Hepatocyte (in vitro differentiated cells): ENCODE results near the gene MACROD2. TPM values are rescaled to one million over a fixed set of nuclear protein-coding genes. Genes with fewer than 3 reads are reported as not detected.
A peak's percentile ranks its signal among the peaks of the same experiment; 100 is the strongest.

Experiments
- DNase-seq: peaks from one replicate; pipeline ENCODE4 v3.0.0-alpha.2; 2016; ENCODE audit warnings: low spot score
- H2AFZ ChIP-seq: fragments of 200-600 bp; sonication (generic); 2 replicates; pipeline ENCODE4 v1.6.0; 2016; ENCODE audit warnings: antibody characterized with exemption, mild to moderate bottlenecking
- H3K27ac ChIP-seq: fragments of 200-600 bp; sonication (generic); 2 replicates; pipeline ENCODE4 v1.5.1; 2016; ENCODE audit warnings: mild to moderate bottlenecking
- H3K27me3 ChIP-seq: fragments of 200-600 bp; sonication (generic); 2 replicates; pipeline ENCODE4 v1.6.1; 2016
- H3K36me3 ChIP-seq: fragments of 200-600 bp; sonication (generic); replicated peaks from 2 replicates; pipeline ENCODE4 v1.5.1; 2016; ENCODE audit warnings: low read depth; ENCODE audit not compliant: insufficient read depth
- H3K4me1 ChIP-seq: fragments of 200-600 bp; sonication (generic); 2 replicates; pipeline ENCODE4 v1.5.1; 2016; ENCODE audit warnings: mild to moderate bottlenecking, moderate library complexity; ENCODE audit not compliant: insufficient read depth
- H3K4me2 ChIP-seq: fragments of 200-600 bp; sonication (generic); 2 replicates; pipeline ENCODE4 v1.6.0; 2016
- H3K4me3 ChIP-seq: fragments of 200-600 bp; sonication (generic); 2 replicates; pipeline ENCODE4 v1.5.1; 2016; ENCODE audit warnings: mild to moderate bottlenecking
- H3K79me2 ChIP-seq: fragments of 200-600 bp; sonication (generic); 2 replicates; pipeline ENCODE4 v1.6.0; 2017; ENCODE audit warnings: mild to moderate bottlenecking
- H3K9me2 ChIP-seq: fragments of 200-600 bp; sonication (generic); replicated peaks from 2 replicates; pipeline ENCODE4 v1.6.0; 2017; ENCODE audit warnings: mild to moderate bottlenecking; ENCODE audit not compliant: insufficient read depth
- H3K9me3 ChIP-seq: fragments of 200-600 bp; sonication (generic); 2 replicates; pipeline ENCODE4 v1.5.1; 2016; ENCODE audit warnings: low read depth, mild to moderate bottlenecking
- H4K20me1 ChIP-seq: fragments of 200-600 bp; sonication (generic); 2 replicates; pipeline ENCODE4 v1.6.0; 2016; ENCODE audit warnings: mild to moderate bottlenecking; ENCODE audit not compliant: insufficient read depth, poor library complexity, severe bottlenecking
- CTCF ChIP-seq: fragments of 200-600 bp; sonication (generic); IDR thresholded peaks from 2 replicates; pipeline ENCODE4 v1.5.1; 2016; ENCODE audit warnings: antibody characterized with exemption, mild to moderate bottlenecking; ENCODE audit not compliant: poor library complexity
- EZH2 ChIP-seq: fragments of 200-600 bp; sonication (generic); IDR thresholded peaks from 2 replicates; pipeline ENCODE4 v1.6.1; 2016; ENCODE audit warnings: antibody characterized with exemption, mild to moderate bottlenecking, borderline replicate concordance
- EZH2phosphoT487 ChIP-seq: fragments of 200-600 bp; sonication (generic); IDR thresholded peaks from one replicate; pipeline ENCODE4 v1.6.1; 2018; ENCODE audit warnings: antibody characterized with exemption, mild to moderate bottlenecking, low read depth, moderate library complexity; ENCODE audit not compliant: unreplicated experiment, severe bottlenecking
- WGBS: methylation state at CpG from one replicate; pipeline ENCODE4 v1.1.6; 2016; ENCODE audit warnings: low lambda C conversion rate; ENCODE audit errors: missing lambda C conversion rate; 5-methylcytosine and 5-hydroxymethylcytosine counted together
- polyA plus RNA-seq: library from polyadenylated mRNA; unstranded; fragments of >200 nt; fragmentation: Nextera tagmentation; extraction: Ambion mirVana; gene quantifications from 2 replicates; pipeline ENCODE4 v1.2.1, GENCODE V29; 2016
- total RNA-seq: library from RNA; depleted of rRNA; stranded (reverse); fragments of >200 nt; gene quantifications from 2 replicates; pipeline ENCODE4 v1.2.3, GENCODE V29; 2014

The MACROD2 gene
- total and polyA plus RNA-seq, 2 experiments from 2014 or later: 2.4 to 3.1 TPM

- 91% methylated on average over 2 of the region's 2 CpGs for WGBS
- H3K9me2 ChIP-seq: no peaks in the 10 kb centered on the region
- H3K9me3 ChIP-seq: no peaks in the 10 kb centered on the region
- no peaks in the 10 kb centered on the region for H4K20me1 ChIP-seq
- no peak overlapping the region for H2AFZ ChIP-seq
- no peak overlapping the region for H3K4me3 ChIP-seq
- no peaks in the 10 kb centered on the region for H3K79me2 ChIP-seq
- no peaks in the 10 kb centered on the region for H3K36me3 ChIP-seq
- no peak overlapping the region for H3K27ac ChIP-seq
- no peak overlapping the region for H3K4me2 ChIP-seq
- TF ChIP-seq EZH2phosphoT487 (no peak), EZH2 (no peak), CTCF (no peak)
- no peak for DNase-seq
- no peaks in the 10 kb centered on the region for H3K4me1 ChIP-seq
- no peaks in the 10 kb centered on the region for H3K27me3 ChIP-seq
Observed at GRCh38 chr20:15494851-15495250, 1499.5 kb downstream of the MACROD2 start.

DNA sequence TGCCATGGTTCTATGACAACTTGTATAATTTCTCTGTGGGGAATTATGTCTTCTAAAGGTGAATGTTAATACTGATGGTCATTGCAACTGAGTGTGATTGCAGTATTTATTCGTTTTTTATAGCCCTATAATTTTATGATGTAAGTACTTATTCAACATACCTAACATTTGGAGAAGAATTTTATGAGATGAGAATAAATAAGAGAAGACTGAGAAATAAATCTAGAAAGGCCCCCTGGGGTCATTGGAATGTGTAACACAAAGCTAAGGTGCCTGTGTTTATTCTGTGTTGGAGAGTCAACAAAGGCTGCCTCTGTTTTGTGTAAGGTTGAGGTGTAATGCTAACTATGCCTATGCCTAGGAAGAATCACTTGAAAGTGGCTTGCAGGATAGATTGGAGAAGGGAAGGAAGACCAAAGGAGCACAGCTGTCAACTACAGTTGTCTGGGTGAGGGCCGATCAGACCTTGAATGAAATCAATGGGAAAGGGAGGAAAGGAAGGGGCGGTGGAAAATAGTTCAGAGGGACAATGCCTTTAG, 1501.3 kb downstream of the MACROD2 start:
- no peaks in the 10 kb centered on the region for H3K9me3 ChIP-seq
- no peaks in the 10 kb centered on the region for H3K79me2 ChIP-seq
- no peak overlapping the region for H3K4me2 ChIP-seq
- no peaks in the 10 kb centered on the region for H3K9me2 ChIP-seq
- no peak for TF ChIP-seq CTCF
- TF ChIP-seq EZH2: no peak
- TF ChIP-seq EZH2phosphoT487: no peak
- no peaks in the 10 kb centered on the region for H3K4me1 ChIP-seq
- H3K4me3 ChIP-seq: no peak overlapping the region
- no peaks in the 10 kb centered on the region for H3K27me3 ChIP-seq
- H2AFZ ChIP-seq: no peak overlapping the region
- H3K27ac ChIP-seq: no peak overlapping the region
- WGBS: 72% methylated on average over 3 of the region's 3 CpGs
- H4K20me1 ChIP-seq: no peaks in the 10 kb centered on the region
- DNase-seq: no peak
- H3K36me3 ChIP-seq: no peaks in the 10 kb centered on the region

- H3K27me3 ChIP-seq: no peaks in the 10 kb centered on the region
- H3K27ac ChIP-seq: no peak overlapping the region
- no peaks in the 10 kb centered on the region for H3K9me3 ChIP-seq
- no peaks in the 10 kb centered on the region for H4K20me1 ChIP-seq
- no peaks in the 10 kb centered on the region for H3K9me2 ChIP-seq
- no peaks in the 10 kb centered on the region for H3K79me2 ChIP-seq
- WGBS: 67% methylated on average over 2 of the region's 2 CpGs
- no peak overlapping the region for H3K4me3 ChIP-seq
- H2AFZ ChIP-seq: no peak overlapping the region
- H3K4me1 ChIP-seq: no peaks in the 10 kb centered on the region
- no peak for DNase-seq
- TF ChIP-seq EZH2phosphoT487: no peak
- peak overlapping the region; percentile 2 for H3K4me2 ChIP-seq
- H3K36me3 ChIP-seq: no peaks in the 10 kb centered on the region
Observed at GRCh38 chr20:15498926-15499325, 1503.6 kb downstream of the MACROD2 start.

- 92% methylated on average over 5 of the region's 5 CpGs for WGBS
- H3K27ac ChIP-seq: no peak overlapping the region
- TF ChIP-seq CTCF: no peak
Observed at GRCh38 chr20:15506311-15506710, 1511.0 kb downstream of the MACROD2 start.

More at GRCh38 chr20:15506311-15506710, 1511.0 kb downstream of the MACROD2 start:
- H3K27me3 ChIP-seq: no peaks in the 10 kb centered on the region
- H3K4me3 ChIP-seq: no peak overlapping the region
- H2AFZ ChIP-seq: no peak overlapping the region
- no peaks in the 10 kb centered on the region for H3K36me3 ChIP-seq
- H3K4me2 ChIP-seq: no peak overlapping the region
- no peaks in the 10 kb centered on the region for H3K9me3 ChIP-seq
- H3K9me2 ChIP-seq: no peaks in the 10 kb centered on the region
- DNase-seq: no peak
- no peaks in the 10 kb centered on the region for H3K79me2 ChIP-seq
- H4K20me1 ChIP-seq: no peaks in the 10 kb centered on the region
- H3K4me1 ChIP-seq: no peaks in the 10 kb centered on the region
